H1 (cell line): ENCODE measurements around the gene KRT8. TPM values are rescaled to one million over a fixed set of nuclear protein-coding genes. Genes with fewer than 3 reads are reported as not detected.

Experiments used
- CTCF ChIA-PET: fragments of 300-600 bp; sonication (Branson Sonifier 250); formaldehyde crosslinking; loops from one replicate; lab custom pipeline; 2021; ENCODE audit not compliant: partially characterized antibody; lab: Charles Lee
- POLR2A ChIA-PET: fragments of 300-600 bp; sonication (Branson Sonifier 250); formaldehyde crosslinking; loops from one replicate; lab custom pipeline; 2021; ENCODE audit warnings: inconsistent platforms; ENCODE audit not compliant: partially characterized antibody; lab: Charles Lee
- DNase-seq, 2 experiments: peaks; one replicate each; pipeline versions ENCODE4 v3.0.0 to v3.0.0-alpha.2; 2010 to 2022; ENCODE audit warnings: low spot score in 2 of 2, low read depth in 1 of 2, mixed read lengths in 1 of 2
- FAIRE-seq: peaks from 2 replicates; lab custom pipeline; 2011; peaks lifted over from hg19 to GRCh38; lab: Jason Lieb, UNC
- H2AFZ ChIP-seq: 2 replicates; pipeline ENCODE4 v1.8.1; 2012; ENCODE audit warnings: low read length, inconsistent platforms
- H2AK5ac ChIP-seq: 2 replicates; pipeline ENCODE4 v1.6.1; 2013; ENCODE audit warnings: low read depth, low read length
- H2BK120ac ChIP-seq: replicated peaks from 2 replicates; pipeline ENCODE3; 2013; ENCODE audit warnings: low read depth, low read length, inconsistent platforms
- H2BK12ac ChIP-seq: 2 replicates; pipeline ENCODE4 v1.6.1; 2013; ENCODE audit warnings: low read depth, low read length
- H2BK15ac ChIP-seq: 2 replicates; pipeline ENCODE4 v1.6.1; 2013; ENCODE audit warnings: low read length
- H2BK20ac ChIP-seq: 2 replicates; pipeline ENCODE4 v1.6.1; 2013; ENCODE audit warnings: low read length
- H2BK5ac ChIP-seq: 2 replicates; pipeline ENCODE4 v1.6.1; 2013; ENCODE audit warnings: low read depth, low read length
- H3K14ac ChIP-seq: 2 replicates; pipeline ENCODE4 v1.6.1; 2013; ENCODE audit warnings: inconsistent platforms; ENCODE audit not compliant: insufficient read length
- H3K18ac ChIP-seq: 2 replicates; pipeline ENCODE4 v1.6.1; 2013; ENCODE audit warnings: low read length; ENCODE audit errors: extremely low read depth
- H3K23ac ChIP-seq: 2 replicates; pipeline ENCODE4 v1.6.1; 2013; ENCODE audit warnings: inconsistent platforms; ENCODE audit not compliant: insufficient read length
- H3K23me2 ChIP-seq: 2 replicates; pipeline ENCODE4 v1.6.1; 2013; ENCODE audit warnings: low read depth, low read length
- H3K27ac ChIP-seq: 2 replicates; pipeline ENCODE4 v1.6.1; 2011; ENCODE audit warnings: low read depth, low read length, inconsistent platforms
- H3K27me3 ChIP-seq, 4 experiments: replicated peaks in 1 of 4; 1 replicate in 1 of 4; 2 replicates in 3 of 4; pipeline versions ENCODE4 v1.6.1 to v1.8.1; 2011 to 2013; ENCODE audit warnings: low read length in 3 of 4, mild to moderate bottlenecking in 3 of 4, inconsistent platforms in 2 of 4, mixed read lengths in 2 of 4, moderate library complexity in 1 of 4; ENCODE audit not compliant: control insufficient read depth in 3 of 4, insufficient read depth in 3 of 4; ENCODE audit errors: extremely low read depth in 1 of 4
- H3K36me3 ChIP-seq, 4 experiments: 2 replicates each; pipeline versions ENCODE4 v1.6.1 to v1.8.1; 2011 to 2013; ENCODE audit warnings: mild to moderate bottlenecking in 4 of 4, low read length in 3 of 4, moderate library complexity in 2 of 4, control low read depth in 1 of 4, inconsistent platforms in 1 of 4; ENCODE audit not compliant: insufficient read depth in 4 of 4, control insufficient read depth in 2 of 4
- H3K4ac ChIP-seq: replicated peaks from 2 replicates; pipeline ENCODE3; 2013; ENCODE audit warnings: low read length, low read depth, mixed read lengths, inconsistent platforms; ENCODE audit not compliant: insufficient read length
- H3K4me1 ChIP-seq, 4 experiments: replicated peaks in 1 of 4; 1 replicate in 1 of 4; 2 replicates in 3 of 4; pipeline versions ENCODE4 v1.6.1 to v1.8.1; 2011 to 2013; ENCODE audit warnings: low read length in 3 of 4, inconsistent platforms in 2 of 4, mixed read lengths in 1 of 4; ENCODE audit not compliant: insufficient read depth in 4 of 4, control insufficient read depth in 3 of 4
- H3K4me2 ChIP-seq, 2 experiments: 2 replicates each; pipeline versions ENCODE4 v1.6.1 to v1.8.1; 2011 to 2013; ENCODE audit warnings: low read depth in 2 of 2, low read length in 2 of 2, control low read depth in 1 of 2, inconsistent platforms in 1 of 2, mild to moderate bottlenecking in 1 of 2; ENCODE audit not compliant: insufficient read depth in 1 of 2
- H3K4me3 ChIP-seq, 4 experiments: fragments of 200-600, 300-600 bp in 1 of 4; sonication (generic), shearing (Covaris generic), sonication (Bioruptor Twin) in 1 of 4; 2 replicates each; pipeline versions ENCODE4 v1.5.1 to v1.8.1; 2011 to 2016; ENCODE audit warnings: low read length in 4 of 4, low read depth in 3 of 4, control low read depth in 2 of 4, inconsistent platforms in 2 of 4, mild to moderate bottlenecking in 2 of 4, mixed read lengths in 1 of 4, moderate library complexity in 1 of 4; ENCODE audit not compliant: insufficient read depth in 2 of 4; ENCODE audit errors: extremely low read depth in 1 of 4
- H3K56ac ChIP-seq: replicated peaks from 2 replicates; pipeline ENCODE3; 2013; ENCODE audit warnings: low read depth, mild to moderate bottlenecking, mixed read lengths, low read length, inconsistent platforms; ENCODE audit not compliant: insufficient read length
- H3K79me1 ChIP-seq: 2 replicates; pipeline ENCODE4 v1.6.1; 2013; ENCODE audit warnings: low read depth, low read length, control low read depth
- H3K79me2 ChIP-seq, 2 experiments: 2 replicates each; pipeline versions ENCODE4 v1.6.1 to v1.8.1; 2012 to 2013; ENCODE audit warnings: low read length in 2 of 2, mild to moderate bottlenecking in 2 of 2, inconsistent platforms in 1 of 2; ENCODE audit not compliant: insufficient read depth in 2 of 2, control insufficient read depth in 1 of 2
- H3K9ac ChIP-seq, 4 experiments: replicated peaks in 1 of 4; 1 replicate in 1 of 4; 2 replicates in 3 of 4; pipeline versions ENCODE4 v1.6.1 to v1.8.1; 2011 to 2013; ENCODE audit warnings: low read depth in 3 of 4, low read length in 3 of 4, control low read depth in 2 of 4, mild to moderate bottlenecking in 2 of 4, moderate library complexity in 2 of 4, inconsistent platforms in 1 of 4; ENCODE audit errors: extremely low read depth in 1 of 4
- H3K9me3 ChIP-seq, 2 experiments: 2 replicates each; pipeline versions ENCODE4 v1.6.1 to v1.8.1; 2012 to 2013; ENCODE audit warnings: mild to moderate bottlenecking in 2 of 2, moderate library complexity in 2 of 2, control low read depth in 1 of 2, inconsistent platforms in 1 of 2, low read depth in 1 of 2, low read length in 1 of 2, mixed read lengths in 1 of 2; ENCODE audit not compliant: insufficient read depth in 2 of 2
- H4K20me1 ChIP-seq, 2 experiments: replicated peaks in 1 of 2; 2 replicates each; pipeline versions ENCODE3 to v1.8.1; 2011 to 2013; ENCODE audit warnings: inconsistent platforms in 2 of 2, low read length in 2 of 2, mild to moderate bottlenecking in 1 of 2; ENCODE audit not compliant: insufficient read depth in 2 of 2, control insufficient read depth in 1 of 2
- H4K5ac ChIP-seq: 2 replicates; pipeline ENCODE4 v1.6.1; 2013; ENCODE audit warnings: low read length, low read depth, mixed read lengths, inconsistent platforms; ENCODE audit not compliant: insufficient read length
- H4K8ac ChIP-seq: 2 replicates; pipeline ENCODE4 v1.8.0; 2013; ENCODE audit warnings: mild to moderate bottlenecking, moderate library complexity, low read length, inconsistent platforms; ENCODE audit not compliant: insufficient read depth; ENCODE audit errors: extremely low read depth
- H4K91ac ChIP-seq: replicated peaks from 2 replicates; pipeline ENCODE3; 2013; ENCODE audit warnings: low read length, mixed read lengths, inconsistent platforms; ENCODE audit not compliant: insufficient read length
- CBX8 ChIP-seq: fragments of 300-800, 300-1000 bp; sonication (generic); IDR thresholded peaks from 2 replicates; pipeline ENCODE4 v1.7.1; 2016; ENCODE audit warnings: low read depth, low read length, borderline replicate concordance
- EP300 ChIP-seq, 2 experiments: IDR thresholded peaks; 1 replicate in 1 of 2; 2 replicates in 1 of 2; pipeline ENCODE4 v1.6.1; 2011 to 2012; ENCODE audit warnings: low read depth in 2 of 2, low read length in 2 of 2, mild to moderate bottlenecking in 2 of 2, borderline replicate concordance in 1 of 2, inconsistent platforms in 1 of 2, moderate library complexity in 1 of 2
- KDM1A ChIP-seq: fragments of 200-600, 300-600 bp; sonication (generic); IDR thresholded peaks from 2 replicates; pipeline ENCODE4 v1.7.1; 2016; ENCODE audit warnings: mild to moderate bottlenecking, low read length, borderline replicate concordance
- KDM4A ChIP-seq: IDR thresholded peaks from one replicate; pipeline ENCODE4 v1.7.1; 2012; ENCODE audit warnings: low read depth, mild to moderate bottlenecking, moderate library complexity, low read length, inconsistent platforms; ENCODE audit not compliant: severe bottlenecking
- POLR2AphosphoS5 ChIP-seq: IDR thresholded peaks from 2 replicates; pipeline ENCODE4 v1.6.1; 2011; ENCODE audit warnings: low read depth, low read length
- RAD21 ChIP-seq, 2 experiments: IDR thresholded peaks in 1 of 2; conservative IDR thresholded peaks in 1 of 2; 2 replicates each; pipeline ENCODE4 v1.6.1; 2011; ENCODE audit warnings: low read depth in 2 of 2, low read length in 2 of 2, improper control_type of control experiment in 1 of 2, inconsistent platforms in 1 of 2, mild to moderate bottlenecking in 1 of 2, moderate library complexity in 1 of 2
- SP4 ChIP-seq: IDR thresholded peaks from 2 replicates; pipeline ENCODE4 v1.6.1; 2012; ENCODE audit warnings: low read length, inconsistent platforms
- SUZ12 ChIP-seq: fragments of 200-600 bp; sonication (generic); IDR thresholded peaks from 2 replicates; pipeline ENCODE4 v1.6.1; 2012; ENCODE audit warnings: mild to moderate bottlenecking, inconsistent platforms, low read length, moderate library complexity, mixed read lengths
- TBP ChIP-seq: IDR thresholded peaks from 2 replicates; pipeline ENCODE4 v1.6.1; 2011; ENCODE audit warnings: low read depth, low read length, improper control_type of control experiment
- WGBS, 2 experiments: shearing (Covaris generic) in 1 of 2; methylation state at CpG; one replicate each; pipeline versions ENCODE4 v1.1.6 to v1.1.7; 2013 to 2015; ENCODE audit warnings: low lambda C conversion rate in 2 of 2, mixed read lengths in 2 of 2, inconsistent platforms in 1 of 2, low coverage in 1 of 2, missing lambda C conversion rate in 1 of 2; ENCODE audit not compliant: insufficient replicate concordance in 2 of 2, insufficient coverage in 1 of 2, insufficient read length in 1 of 2; ENCODE audit errors: extremely low coverage in 1 of 2, missing lambda C conversion rate in 1 of 2; 5-methylcytosine and 5-hydroxymethylcytosine counted together
- polyA plus RNA-seq, 7 experiments: library from polyadenylated mRNA; depleted of rRNA in 3 of 7; stranded (reverse) in 5 of 7; unstranded in 2 of 7; fragments of >200 nt in 5 of 7; fragments of 200-250 nt in 2 of 7; gene quantifications; 1 replicate in 5 of 7; 2 replicates in 1 of 7; 4 replicates in 1 of 7; pipeline versions ENCODE4 v1.2.1 to v1.2.3, GENCODE V29; 2011 to 2013; ENCODE audit warnings: missing spikeins in 2 of 7, mixed read lengths in 2 of 7
- total RNA-seq: library from RNA; stranded (reverse); fragmentation: NEBNext Ultra II Directional; extraction: Animal tissue kit (Norgen Biotek cat#: 25700); gene quantifications from 2 replicates; pipeline ENCODE4 v1.2.1, GENCODE V29; 2021

KRT8 gene
- total and polyA plus RNA-seq, 2 of the 8 experiments (the other 6 are each of a cell fraction or from before 2014, with no cell fraction given) = 280 to 290 TPM

DNA sequence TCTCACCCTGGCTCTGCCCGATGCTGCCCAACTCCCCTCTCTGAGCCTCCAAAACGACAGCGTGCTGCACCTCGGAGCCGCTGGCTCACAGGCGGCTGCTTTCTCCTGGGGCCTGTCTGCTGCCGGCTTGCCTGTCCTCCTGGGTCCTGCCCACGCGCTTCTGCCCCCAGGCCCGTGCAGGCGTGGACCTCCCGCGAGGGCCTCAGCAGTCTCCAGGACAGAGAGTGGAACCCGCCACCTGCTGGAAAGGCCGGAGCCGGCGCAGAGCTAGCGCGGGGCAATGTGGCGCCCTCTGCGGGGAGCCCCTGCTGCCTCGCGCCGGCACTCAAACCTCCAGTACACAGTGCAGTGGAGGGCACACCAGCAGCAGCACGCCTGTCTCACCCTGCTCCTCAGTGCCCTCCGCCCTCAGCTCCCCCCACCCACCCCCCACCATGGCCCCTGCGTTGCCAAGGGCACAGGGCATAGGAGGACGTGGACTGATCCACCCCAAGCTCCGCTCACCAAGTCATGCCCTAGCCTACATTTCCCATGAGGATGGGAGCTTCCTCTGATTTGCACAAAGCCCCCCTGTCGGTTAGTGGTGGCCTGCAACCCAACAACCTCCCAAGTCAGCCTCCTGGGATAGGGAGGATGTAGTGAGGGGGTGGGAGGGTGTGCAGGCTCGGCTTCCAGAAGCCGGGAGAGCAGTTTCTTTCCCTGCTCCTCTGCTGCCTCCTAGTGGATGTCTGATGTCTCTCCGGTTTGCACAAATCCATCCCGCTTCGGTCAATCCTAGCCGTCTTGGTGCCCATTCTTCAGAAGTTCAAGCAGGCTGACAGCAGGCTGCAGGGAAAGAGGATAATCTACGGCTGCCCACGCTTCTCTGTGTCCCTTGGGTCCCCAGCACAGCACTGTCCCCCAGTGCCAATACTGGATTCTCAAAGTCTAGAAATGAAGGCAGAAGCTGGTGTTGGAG lies 25.2 kb downstream of the KRT8 start:
- H3K27me3 ChIP-seq = peaks cover 0 to 10% (median 5%) of the 10 kb centered on the region in 4 experiments; a peak in 3 of 7 replicates
- CTCF ChIA-PET = interaction anchor here (0.6 to 36.8 kb wide), 107 partner anchors 9 to 962 kb away, joined by 3 to 1250 read pairs (median 4); partner anchors contain the start of genes KRT3, KRT4, KRT6B and KRT73
- H2BK5ac ChIP-seq = peak overlapping the region; percentile 60; the same call in 1 of the 2 replicates
- H3K14ac ChIP-seq = no peak overlapping the region
- H3K23me2 ChIP-seq = 0 out of 2 replicates have a peak, but pooled peaks cover 3% of the 10 kb centered on the region
- peak overlapping the region; percentile 6; the same call in 1 of the 2 replicates for H4K8ac ChIP-seq
- peak overlapping the region; percentile 14 to 72 for H3K4me2 ChIP-seq
- H2BK20ac ChIP-seq = peak overlapping the region; percentile 55; the same call in 1 of the 2 replicates
- H3K18ac ChIP-seq = peak overlapping the region; percentile 78
- peaks cover 0 to 8% (median 4%) of the 10 kb centered on the region in 4 experiments; a peak in 4 of 7 replicates for H3K4me1 ChIP-seq
- peaks cover 0 to 1% of the 10 kb centered on the region in 2 experiments for H4K20me1 ChIP-seq
- H2BK15ac ChIP-seq = peak overlapping the region; percentile 99; the same call in 1 of the 2 replicates
- H4K91ac ChIP-seq = peak overlapping the region; percentile 75
- H3K9me3 ChIP-seq = no peaks in the 10 kb centered on the region
- H3K23ac ChIP-seq = no peak overlapping the region
- H3K36me3 ChIP-seq = no peaks in the 10 kb centered on the region
- no peak overlapping the region for H3K4ac ChIP-seq
- 0 out of 2 replicates have a peak overlapping the region, but pooled peaks have one; percentile 80 for H2BK12ac ChIP-seq
- DNase-seq = peak in 1 of 2 experiments; percentile 86
- H4K5ac ChIP-seq = peak overlapping the region; percentile 57
- 12% methylated on average over 33 of the region's 38 CpGs; no CpG with 5 or more reads in 1 of the 2 experiments for WGBS, 2 experiments
- H3K27ac ChIP-seq = no peak overlapping the region
- no peaks in the 10 kb centered on the region for H3K79me2 ChIP-seq
- no peak overlapping the region for H2BK120ac ChIP-seq
- FAIRE-seq = peak; percentile 65
- H2AFZ ChIP-seq = peak overlapping the region; percentile 93; the same call in 1 of the 2 replicates
- no peaks in the 10 kb centered on the region for H3K79me1 ChIP-seq
- H3K4me3 ChIP-seq = peak overlapping the region in 3 of 4 experiments; percentile 29 to 59 (median 42); a peak in 6 of 8 replicates
- H2AK5ac ChIP-seq = no peak overlapping the region
- POLR2A ChIA-PET = interaction anchor here (0.6 to 3.0 kb wide), 5 partner anchors 23 to 802 kb away, joined by 3 to 9 read pairs (median 4); partner anchors contain the start of gene EIF4B
- H3K56ac ChIP-seq = no peak overlapping the region
- H3K9ac ChIP-seq = no peak overlapping the region
- peak; percentile 96 for TF ChIP-seq RAD21 (IDR thresholded peaks at IDR 0.05 in 1 of 2, conservative IDR thresholded peaks at IDR 0.05 in 1 of 2; ENCODE audit: low read depth in 2 of 2, low read length in 2 of 2)
- no peak for TF ChIP-seq KDM1A
- no peak for TF ChIP-seq SP4
- no peak for TF ChIP-seq CBX8
- peak; percentile 27; the same call in 1 of the 2 replicates for TF ChIP-seq TBP
- TF ChIP-seq KDM4A = peak; percentile 94
- TF ChIP-seq SUZ12 = no peak
- no peak for TF ChIP-seq EP300 (IDR thresholded peaks at IDR 0.05; ENCODE audit: borderline replicate concordance in 1 of 2, low read depth in 2 of 2, low read length in 2 of 2)
- peak; percentile 49; the same call in 1 of the 2 replicates for TF ChIP-seq POLR2AphosphoS5
